CD4-positive, alpha-beta T cell treated with Interleukin-21 for 1 hour (primary cell): Measurements from ENCODE around the gene OR9G4.

ENCODE experiments used
- DNase-seq: peaks from one replicate; pipeline ENCODE4 v3.0.0-alpha.2; 2020

Gene OR9G4

GRCh38 chr11:56748597-56748996 is at the start of gene OR9G4:
Gene OR9G4, minus strand, starts transcription at chr11:56748697. Its CDS starts 4,931 bp downstream, at chr11:56743766.
- DNase-seq = no peak

- DNase-seq = peak; percentile 34
Observed at GRCh38 chr11:56783448-56784041, 35.0 kb upstream of the OR9G4 start.

DNA sequence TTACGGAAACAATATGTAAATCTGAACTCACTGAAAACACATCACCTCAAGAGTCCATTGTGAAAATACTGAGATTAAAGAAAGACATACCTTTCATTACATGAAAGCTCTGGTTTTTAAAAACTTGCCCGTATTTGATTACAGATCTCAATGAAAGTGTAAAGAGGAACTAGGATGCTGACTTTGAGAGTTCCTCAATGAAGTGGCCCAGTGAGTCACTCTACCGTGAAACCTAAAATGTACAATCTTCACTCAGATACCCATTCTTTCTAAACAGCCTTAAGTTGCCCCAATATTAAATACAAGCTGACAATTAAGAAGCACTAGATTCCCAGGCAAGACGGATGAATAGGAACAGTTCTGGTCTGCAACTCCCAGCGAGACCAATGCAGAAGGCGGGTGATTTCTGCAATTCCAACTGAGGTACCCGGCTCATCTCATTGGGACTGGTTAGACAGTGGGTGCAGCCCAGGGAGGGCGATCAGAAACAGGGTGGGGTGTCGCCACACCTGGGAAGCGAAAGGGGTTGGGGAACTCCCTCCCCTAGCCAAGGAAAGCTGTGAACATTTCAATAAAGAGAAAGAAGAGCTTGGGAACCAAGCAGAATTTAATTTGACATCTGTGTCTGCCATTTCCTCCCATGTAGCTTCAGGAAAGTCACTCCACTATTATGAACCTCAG is 33.8 kb upstream of the OR9G4 start:
- no peak for DNase-seq

DNA sequence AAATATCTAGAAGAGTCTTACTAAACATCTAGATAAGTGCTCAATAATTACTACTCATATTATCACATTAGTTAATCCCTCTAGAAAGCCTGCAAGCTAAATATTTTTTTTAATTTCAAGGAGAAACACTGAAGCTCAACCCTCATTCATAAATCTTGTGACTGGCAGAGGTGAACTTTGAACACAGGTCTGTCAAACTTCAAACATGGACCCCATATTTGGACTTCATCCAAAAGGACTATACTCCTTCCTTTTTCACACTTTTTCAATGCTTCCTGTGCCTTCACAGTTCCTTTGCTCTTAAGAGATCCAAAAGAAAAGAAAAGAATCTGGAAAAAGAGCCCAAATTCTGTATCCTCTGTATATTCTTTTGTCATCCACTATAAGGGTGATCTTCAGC is 28.3 kb upstream of the OR9G4 start:
- DNase-seq = no peak

DNA sequence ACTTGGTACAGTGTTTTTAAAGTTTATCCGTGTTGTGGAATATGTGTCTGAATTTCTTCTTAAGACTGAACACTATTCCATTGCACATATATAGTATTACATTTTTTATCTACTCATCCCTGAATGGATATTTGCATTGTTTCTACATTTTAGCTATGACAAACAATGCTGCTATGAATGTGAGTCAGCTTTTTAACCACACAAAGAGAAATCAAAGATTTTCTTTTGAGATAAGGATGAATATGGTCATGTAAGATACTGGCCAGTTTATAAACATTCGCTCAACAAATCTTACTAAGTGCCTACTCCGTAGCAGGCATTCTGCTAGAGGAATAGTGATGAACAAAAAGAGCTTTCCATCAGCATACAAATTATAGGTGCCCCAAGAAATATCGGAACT is 16.5 kb upstream of the OR9G4 start:
- no peak for DNase-seq

GRCh38 chr11:56751480-56751879 is 3.0 kb upstream of the OR9G4 start:
- DNase-seq = no peak

DNA sequence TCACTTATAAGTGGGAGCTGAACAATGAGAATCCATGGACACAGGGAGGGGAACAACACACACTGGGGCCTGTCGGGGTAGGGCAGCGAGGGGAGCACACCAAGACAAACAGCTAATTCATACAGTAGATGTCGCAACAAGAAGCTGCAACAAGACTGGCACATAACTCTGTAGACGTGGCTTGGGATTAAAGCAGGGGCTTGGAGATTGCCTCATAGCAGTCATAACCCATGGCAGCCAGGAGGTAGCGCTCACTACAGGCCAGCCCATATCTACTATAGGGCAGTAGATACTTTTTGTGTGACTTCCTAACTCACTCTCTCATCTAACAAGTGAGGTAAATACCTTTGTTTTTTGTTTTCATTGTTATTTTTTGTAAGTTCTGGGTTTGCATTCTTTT is 1.7 kb upstream of the OR9G4 start:
- DNase-seq = no peak

DNA sequence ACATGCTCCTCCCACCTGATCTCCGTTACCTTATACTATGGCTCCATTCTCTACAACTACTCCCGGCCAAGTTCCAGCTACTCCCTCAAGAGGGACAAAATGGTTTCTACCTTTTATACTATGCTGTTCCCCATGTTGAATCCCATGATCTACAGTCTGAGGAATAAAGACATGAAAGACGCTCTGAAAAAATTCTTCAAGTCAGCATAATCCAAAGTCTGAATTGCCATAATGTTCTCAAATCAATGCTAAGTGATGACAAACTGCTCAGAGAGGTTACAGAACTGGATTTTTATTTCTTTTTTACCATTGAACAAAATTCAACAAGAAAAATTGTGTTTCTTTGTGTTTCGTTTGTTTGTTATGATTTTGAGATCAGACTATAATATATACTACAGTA is 7.6 kb downstream of the OR9G4 start:
- DNase-seq = no peak

GRCh38 chr11:56740107-56740506 is 8.4 kb downstream of the OR9G4 start:
- no peak for DNase-seq

- no peak for DNase-seq
Observed at GRCh38 chr11:56720513-56720912, 28.0 kb downstream of the OR9G4 start.

DNA sequence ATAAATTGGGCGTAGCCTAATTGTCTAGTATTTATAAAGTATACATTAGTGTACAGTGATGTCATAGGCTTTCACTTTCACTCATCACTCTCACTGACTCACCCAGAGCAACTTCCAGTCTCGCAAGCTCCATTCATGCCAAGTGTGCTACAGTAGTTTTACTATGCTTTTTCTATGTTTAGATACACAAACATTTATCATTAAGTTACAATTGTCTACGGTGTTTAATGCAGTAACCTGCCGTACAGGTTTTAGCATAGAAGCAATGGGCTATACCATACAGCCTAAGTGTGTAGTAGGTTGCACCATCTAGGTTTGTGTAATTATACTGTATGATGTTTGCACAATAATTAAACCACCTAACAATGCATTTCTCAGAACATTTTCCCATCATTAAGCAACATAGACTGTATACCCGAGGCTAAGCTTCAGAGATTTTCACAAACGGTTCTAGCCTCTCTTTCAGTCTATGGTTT is 32.1 kb downstream of the OR9G4 start:
- DNase-seq = no peak

DNA sequence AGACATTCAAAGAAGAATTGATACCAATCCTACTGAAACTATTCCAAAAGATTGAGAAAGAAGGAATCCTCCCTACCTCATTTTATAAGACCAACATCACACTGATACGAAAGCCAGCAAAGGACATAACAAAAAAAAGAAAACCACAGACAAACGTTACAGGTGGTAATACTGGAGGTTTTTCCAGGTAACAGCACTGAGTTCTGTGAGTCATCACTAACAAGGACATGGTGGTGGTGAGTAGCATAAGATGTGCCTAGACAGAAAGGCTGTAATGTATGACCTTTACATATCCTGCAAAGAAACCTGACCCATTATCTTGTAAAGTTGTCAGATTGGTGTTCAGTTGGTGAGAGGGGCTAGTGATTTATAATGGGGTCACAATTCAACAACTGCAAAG is 34.3 kb downstream of the OR9G4 start:
- DNase-seq = no peak

DNA sequence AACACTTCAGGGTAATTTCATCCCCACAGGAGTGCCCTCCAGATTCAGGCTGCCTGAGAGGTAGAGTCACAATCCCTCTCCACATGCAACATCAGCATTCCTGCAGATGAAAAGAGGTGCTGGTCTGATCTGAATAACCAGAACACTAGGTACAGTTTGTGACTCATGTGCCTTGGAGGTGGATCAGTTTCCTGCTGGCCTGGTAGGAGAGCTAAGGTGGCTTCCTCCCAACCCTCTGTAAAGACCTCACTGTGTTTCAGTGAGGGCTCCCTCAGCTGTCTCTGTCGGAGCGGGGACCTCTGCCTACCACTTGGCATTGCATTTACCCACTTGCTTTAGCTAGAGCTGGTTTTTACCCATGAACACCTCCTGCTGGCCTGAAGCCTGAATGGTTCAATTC is 42.0 kb downstream of the OR9G4 start:
- no peak for DNase-seq

- DNase-seq = no peak
Observed at GRCh38 chr11:56705784-56706396, 42.6 kb downstream of the OR9G4 start.

DNA sequence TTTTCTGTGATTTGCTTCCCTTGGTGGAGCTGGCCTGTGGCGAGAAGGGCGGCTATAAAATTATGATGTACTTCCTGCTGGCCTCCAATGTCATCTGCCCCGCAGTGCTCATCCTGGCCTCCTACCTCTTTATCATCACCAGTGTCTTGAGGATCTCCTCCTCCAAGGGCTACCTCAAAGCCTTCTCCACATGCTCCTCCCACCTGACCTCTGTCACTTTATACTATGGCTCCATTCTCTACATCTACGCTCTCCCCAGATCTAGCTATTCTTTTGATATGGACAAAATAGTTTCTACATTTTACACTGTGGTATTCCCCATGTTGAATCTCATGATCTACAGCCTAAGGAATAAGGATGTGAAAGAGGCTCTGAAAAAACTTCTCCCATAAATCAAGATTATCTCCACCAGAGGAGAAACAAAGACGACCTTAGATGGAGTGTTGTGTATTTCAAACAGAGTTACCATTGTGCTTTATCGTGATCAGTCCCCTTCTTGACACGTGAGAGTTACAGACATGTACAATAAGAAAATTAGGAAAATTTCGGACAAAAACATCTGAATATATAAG is 47.5 kb downstream of the OR9G4 start:
- DNase-seq = no peak

DNA sequence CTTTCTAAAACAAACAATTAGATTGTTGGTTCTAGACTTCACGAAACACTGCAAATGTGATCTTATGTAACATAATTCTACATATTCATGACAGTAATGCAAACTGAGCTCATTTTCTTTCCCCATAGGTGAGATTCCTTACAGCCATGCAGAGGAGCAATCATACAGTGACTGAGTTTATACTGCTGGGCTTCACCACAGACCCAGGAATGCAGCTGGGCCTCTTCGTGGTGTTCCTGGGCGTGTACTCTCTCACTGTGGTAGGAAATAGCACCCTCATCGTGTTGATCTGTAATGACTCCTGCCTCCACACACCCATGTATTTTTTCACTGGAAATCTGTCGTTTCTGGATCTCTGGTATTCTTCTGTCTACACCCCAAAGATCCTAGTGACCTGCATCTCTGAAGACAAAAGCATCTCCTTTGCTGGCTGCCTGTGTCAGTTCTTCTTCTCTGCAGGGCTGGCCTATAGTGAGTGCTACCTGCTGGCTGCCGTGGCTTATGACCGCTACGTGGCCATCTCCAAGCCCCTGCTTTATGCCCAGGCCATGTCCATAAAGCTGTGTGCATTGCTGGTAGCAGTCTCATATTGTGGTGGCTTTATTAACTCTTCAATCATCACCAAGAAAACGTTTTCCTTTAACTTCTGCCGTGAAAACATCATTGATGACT is 48.1 kb downstream of the OR9G4 start:
- no peak for DNase-seq

DNA sequence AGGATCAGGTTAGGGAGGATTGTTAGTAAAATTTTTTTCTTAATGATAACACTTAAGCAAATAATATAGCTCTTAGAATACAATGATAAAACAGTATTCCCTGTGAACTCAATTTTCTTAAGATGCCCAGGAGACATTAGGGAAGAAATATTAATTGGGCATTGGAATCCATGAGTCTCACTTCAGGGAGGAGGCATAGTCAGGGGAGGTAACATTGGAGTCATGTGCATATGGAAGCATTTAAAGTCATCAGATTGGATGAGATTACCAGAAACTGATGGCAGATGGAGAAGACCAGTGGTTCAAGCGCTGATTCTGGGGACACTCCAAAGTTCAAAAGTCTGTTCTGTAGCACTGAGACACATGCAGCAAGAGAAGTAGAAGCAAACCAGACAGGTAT is 49.7 kb downstream of the OR9G4 start, which contains the start of gene OR9G1:
OR9G1 (plus strand) TSS at position 301 of the 400 bp plus-strand sequence. CDS start 1,293 bp downstream, outside the sequence.
- no peak for DNase-seq

DNA sequence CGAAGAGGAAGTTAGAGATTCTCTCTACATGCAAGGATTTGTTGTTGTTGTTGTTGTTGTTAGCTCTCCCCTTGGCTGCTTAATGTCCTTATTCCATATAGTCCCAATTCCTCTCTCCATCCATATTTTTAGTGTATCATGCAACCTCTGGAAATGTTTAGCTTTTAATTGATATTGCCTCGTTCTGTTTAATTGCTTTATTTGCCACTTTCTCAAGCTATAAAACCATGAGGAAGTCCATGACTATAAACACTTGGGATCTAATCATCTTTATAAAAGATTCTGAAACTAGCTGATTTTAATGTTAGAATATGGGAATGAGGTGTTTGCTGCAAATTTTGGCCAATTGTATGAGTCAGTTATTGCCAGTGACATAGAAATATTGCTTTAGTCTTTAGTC is 55.1 kb downstream of the OR9G4 start:
- DNase-seq = no peak
